Stomach (tissue), 9 donors: ENCODE results near the gene TTC9C. TPM values are rescaled to one million over a fixed set of nuclear protein-coding genes. Genes with fewer than 3 reads are reported as not detected.
"Not testable (repeated sequence)": the region's sequence is repeated elsewhere in the genome, so short reads cannot be mapped to it uniquely, and the experiment has no call there.

Source experiments
- DNase-seq, 2 donors: peaks; one replicate each; pipeline versions ENCODE4 v3.0.0 to v3.0.0-alpha.2; 2013 to 2019
- H3K27ac ChIP-seq, 5 donors: fragments of 200-600 bp in 4 of 5; sonication (generic) in 4 of 5; one replicate each; pipeline ENCODE4 v1.5.1; 2013 to 2019; ENCODE audit warnings: mild to moderate bottlenecking in 1 of 5, moderate library complexity in 1 of 5
- H3K27me3 ChIP-seq, 3 donors: fragments of 200-600 bp; sonication (generic); one replicate each; pipeline ENCODE4 v1.5.1; 2017 to 2019; ENCODE audit warnings: mixed run types in 1 of 3
- H3K36me3 ChIP-seq, 4 donors: fragments of 200-600 bp; sonication (generic); 1 replicate in 3 of 4; 2 replicates in 1 of 4; pipeline ENCODE4 v1.5.1; 2016 to 2019
- H3K4me1 ChIP-seq, 4 donors: fragments of 200-600 bp; sonication (generic); one replicate each; pipeline ENCODE4 v1.5.1; 2016 to 2019
- H3K4me3 ChIP-seq, 4 donors: fragments of 200-600 bp; sonication (generic) in 3 of 4; one replicate each; pipeline ENCODE4 v1.5.1; 2016 to 2019; ENCODE audit warnings: mild to moderate bottlenecking in 1 of 4
- H3K9me3 ChIP-seq, 4 donors: fragments of 200-600 bp; sonication (generic); one replicate each; pipeline ENCODE4 v1.5.1; 2016 to 2019
- CTCF ChIP-seq, 7 experiments: fragments of 450-650 bp in 4 of 7; fragments of 200-600 bp in 3 of 7; sonication (generic) in 3 of 7; IDR thresholded peaks; one replicate each; pipeline ENCODE4 v1.5.1; 2016 to 2019; ENCODE audit warnings: antibody characterized with exemption in 7 of 7, control low read depth in 2 of 7, mild to moderate bottlenecking in 1 of 7
- EP300 ChIP-seq: sonication (generic); formaldehyde crosslinking; IDR thresholded peaks from one replicate; pipeline ENCODE4 v1.6.1; 2017; ENCODE audit warnings: antibody characterized with exemption
- POLR2A ChIP-seq, 4 donors: fragments of 450-650 bp; IDR thresholded peaks; one replicate each; pipeline ENCODE4 v1.6.1; 2016; ENCODE audit warnings: antibody characterized with exemption in 4 of 4, control low read depth in 2 of 4, mild to moderate bottlenecking in 1 of 4, moderate library complexity in 1 of 4
- POLR2AphosphoS5 ChIP-seq, 3 donors: sonication (generic); formaldehyde crosslinking; IDR thresholded peaks; one replicate each; pipeline ENCODE4 v1.6.1; 2016; ENCODE audit warnings: antibody characterized with exemption in 3 of 3
- WGBS, 5 donors: extraction: QIAGEN DNeasy Blood & Tissue Kit in 3 of 5; methylation state at CpG; one replicate each; pipeline versions ENCODE4 v1.1.5 to v1.1.7; 2013 to 2018; 5-methylcytosine and 5-hydroxymethylcytosine counted together
- intact Hi-C: fragments of 100-400 bp; cut with DNase I; formaldehyde crosslinking; loops from one replicate; pipeline ENCODE4 v1.15.1; 2023; ENCODE audit warnings: low total_unique reads
- polyA plus RNA-seq, 3 donors: library from polyadenylated mRNA; stranded (reverse); fragments of 200-250 nt; gene quantifications; one replicate each; pipeline ENCODE4 v1.2.3, GENCODE V29; 2013
- total RNA-seq, 5 donors: library from RNA; depleted of rRNA; stranded (reverse); fragments of >200 nt; gene quantifications; one replicate each; pipeline versions ENCODE4 v1.1.0 to v1.2.3, GENCODE V29; 2014 to 2016
- donor health status: healthy with polysubstance abuse.
- donor health status: Bipolar disorder and iron deficiency.
- donor health status: healthy.

TTC9C gene
- total and polyA plus RNA-seq, 8 donors: 0.89 to 33.6 (median 12.7) TPM

DNA sequence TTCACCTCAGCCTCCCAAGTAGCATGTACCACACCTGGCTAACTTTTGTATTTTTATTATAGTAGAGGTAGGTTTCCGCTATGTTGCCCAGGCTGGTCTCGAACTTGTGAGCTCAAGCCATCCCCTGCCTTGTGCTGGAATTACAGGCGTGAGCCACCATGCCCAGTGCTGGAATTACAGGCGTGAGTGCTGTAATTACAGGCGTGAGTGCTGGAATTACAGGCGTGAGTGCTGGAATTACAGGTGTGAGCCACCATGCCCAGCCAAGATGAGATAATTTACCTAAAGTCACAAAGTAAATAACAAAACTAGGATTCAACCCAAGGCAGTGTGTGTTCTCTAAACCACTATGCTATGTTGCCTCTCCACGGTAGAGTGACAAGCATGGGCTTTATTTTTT, 45.8 kb upstream of the TTC9C start:
- 49 to 70% (median 60%) methylated on average over 7 of the region's 7 CpGs for WGBS, 5 donors
- Histone ChIP-seq H3K36me3 (peaks cover 4 to 6% (median 5%) of the 10 kb centered on the region in 4 donors), H3K9me3 (no peaks in the 10 kb centered on the region), H3K4me3 (no peak overlapping the region), H3K27me3 (peaks cover 0 to 6% (median 1%) of the 10 kb centered on the region in 3 donors), H3K4me1 (peaks cover 17 to 35% (median 22%) of the 10 kb centered on the region in 4 donors), H3K27ac (no peak overlapping the region)
- TF ChIP-seq EP300 (no peak), CTCF (IDR thresholded peaks at IDR 0.05) (no peak), POLR2AphosphoS5 (IDR thresholded peaks at IDR 0.05) (no peak), POLR2A (IDR thresholded peaks at IDR 0.05) (no peak)
- intact Hi-C loops: no loop called here
- no peak for DNase-seq

GRCh38 chr11:62687508-62688396, 40.5 kb upstream of the TTC9C start:
- peak in 1 of 2 donors; percentile 58 for DNase-seq
- TF ChIP-seq EP300 (no peak), POLR2A (IDR thresholded peaks at IDR 0.05) (no peak), POLR2AphosphoS5 (IDR thresholded peaks at IDR 0.05) (no peak), CTCF (IDR thresholded peaks at IDR 0.05) (no peak)
- intact Hi-C loops: no loop called here
- peaks cover 23 to 32% (median 30%) of the 10 kb centered on the region in 4 donors for H3K36me3 ChIP-seq
- no peaks in the 10 kb centered on the region for H3K9me3 ChIP-seq
- peak overlapping the region; percentile 36 to 46 (median 39) for H3K4me3 ChIP-seq
- peaks cover 8 to 13% (median 10%) of the 10 kb centered on the region in 4 donors for H3K4me1 ChIP-seq
- H3K27ac ChIP-seq: peak overlapping the region in 4 of 5 donors; percentile 57 to 78 (median 70)
- 29 to 53% (median 38%) methylated on average over 38 to 74 of the region's 74 CpGs for WGBS, 5 donors
- peaks cover 0 to 15% (median 10%) of the 10 kb centered on the region in 3 donors for H3K27me3 ChIP-seq

- intact Hi-C loops: no loop called here
- Histone ChIP-seq H3K9me3 (no peaks in the 10 kb centered on the region), H3K27ac (peak overlapping the region in 4 of 5 donors; percentile 57 to 78 (median 70)), H3K36me3 (peaks cover 31 to 39% (median 37%) of the 10 kb centered on the region in 4 donors), H3K4me1 (peaks cover 8 to 13% (median 10%) of the 10 kb centered on the region in 4 donors), H3K27me3 (peaks cover 0 to 15% (median 10%) of the 10 kb centered on the region in 3 donors), H3K4me3 (peak overlapping the region; percentile 36 to 46 (median 39))
- DNase-seq: no peak
- WGBS, 5 donors: 23 to 36% (median 30%) methylated on average over 1 of the region's 1 CpG
- TF ChIP-seq EP300: no peak
- no peak for TF ChIP-seq CTCF (IDR thresholded peaks at IDR 0.05)
- TF ChIP-seq POLR2A (IDR thresholded peaks at IDR 0.05): no peak
These were observed 39.8 kb upstream of the TTC9C start for GRCh38 chr11:62688491-62688890.

GRCh38 chr11:62689421-62690183, 38.7 kb upstream of the TTC9C start, which contains the start of gene LRRN4CL:
Gene LRRN4CL, minus strand, starts transcription at chr11:62689530. Its CDS starts 1,022 bp downstream, at chr11:62688508.
- TF ChIP-seq POLR2AphosphoS5 (IDR thresholded peaks at IDR 0.05): peak; percentile 13 to 56 (median 36)
- no peak for TF ChIP-seq EP300
- 52 to 61% (median 58%) methylated on average over 11 of the region's 11 CpGs for WGBS, 5 donors
- H3K36me3 ChIP-seq: peaks cover 31 to 44% (median 40%) of the 10 kb centered on the region in 4 donors
- H3K27ac ChIP-seq: peak within 1 kb of the TSS; percentile 13 to 78 (median 69)
- intact Hi-C loops: loop anchor here (10.0 kb wide), 1 partner anchor 295 kb away; no protein-coding TSS in a partner anchor
- H3K4me3 ChIP-seq: peak within 1 kb of the TSS; percentile 36 to 46 (median 39)
- peaks cover 0 to 15% (median 10%) of the 10 kb centered on the region in 3 donors for H3K27me3 ChIP-seq
- peak; percentile 36 to 83 for DNase-seq
- peaks cover 8 to 17% (median 12%) of the 10 kb centered on the region in 4 donors for H3K4me1 ChIP-seq
- H3K9me3 ChIP-seq: no peaks in the 10 kb centered on the region

DNA sequence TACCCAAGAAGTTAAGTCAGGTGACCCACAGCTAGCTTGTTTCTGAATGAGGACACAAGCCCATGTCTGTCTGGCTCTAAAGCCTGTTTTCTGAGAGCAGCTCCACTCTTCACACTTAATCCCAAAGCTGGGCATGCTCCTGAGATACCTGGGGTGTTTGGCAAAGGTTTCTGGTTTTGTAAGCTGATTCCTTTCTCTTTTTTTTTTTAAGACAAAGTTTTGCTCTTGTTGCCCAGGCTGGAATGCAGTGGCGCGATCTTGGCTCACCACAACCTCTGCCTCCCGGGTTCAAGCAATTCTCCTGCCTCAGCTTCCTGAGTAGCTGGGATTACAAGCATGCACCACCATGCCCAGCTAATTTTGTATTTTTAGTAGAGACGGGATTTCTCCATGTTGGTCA, 34.7 kb upstream of the TTC9C start:
- not testable (repeated sequence) for H3K27me3 ChIP-seq, H3K27ac ChIP-seq, H3K4me3 ChIP-seq, DNase-seq, H3K9me3 ChIP-seq
- WGBS, 5 donors: 75 to 89% (median 83%) methylated on average over 4 of the region's 4 CpGs
- H3K4me1 ChIP-seq: peaks cover 0 to 10% (median 4%) of the 10 kb centered on the region in 4 donors
- peaks cover 31 to 50% (median 49%) of the 10 kb centered on the region in 4 donors for H3K36me3 ChIP-seq
- intact Hi-C loops: loop anchor here (10.0 kb wide), 1 partner anchor 299 kb away; no protein-coding TSS in a partner anchor
